Type B pancreatic cell (in vitro differentiated cells): ENCODE results near the gene SLC7A1. TPM values are rescaled to one million over a fixed set of nuclear protein-coding genes. Genes with fewer than 3 reads are reported as not detected.

ENCODE experiments used
- DNase-seq: peaks from one replicate; pipeline ENCODE4 v3.0.0; 2021; ENCODE audit warnings: mixed read lengths; ENCODE audit not compliant: unreplicated experiment; ENCODE audit errors: extremely low spot score
- H3K27ac Mint-ChIP-seq: 2 replicates; pipeline ENCODE4 v1.8.0; 2021; ENCODE audit warnings: mild to moderate bottlenecking, mixed read lengths
- H3K27me3 Mint-ChIP-seq: 2 replicates; pipeline ENCODE4 v1.8.0; 2021; ENCODE audit warnings: mixed read lengths
- H3K36me3 Mint-ChIP-seq: 2 replicates; pipeline ENCODE4 v1.8.0; 2021; ENCODE audit warnings: mixed read lengths
- H3K4me1 Mint-ChIP-seq: one replicate; pipeline ENCODE4 v1.8.0; 2021; ENCODE audit warnings: mixed read lengths; ENCODE audit not compliant: unreplicated experiment
- H3K4me3 Mint-ChIP-seq: 2 replicates; pipeline ENCODE4 v1.8.0; 2021; ENCODE audit warnings: mild to moderate bottlenecking, mixed read lengths
- H3K9me3 Mint-ChIP-seq: 2 replicates; pipeline ENCODE4 v1.8.0; 2021; ENCODE audit warnings: mixed read lengths
- CTCF ChIP-seq: fragments of 200-600 bp; sonication (generic); conservative IDR thresholded peaks from 2 replicates; pipeline ENCODE4 v1.5.0; 2021; ENCODE audit warnings: antibody characterized with exemption, mild to moderate bottlenecking
- total RNA-seq: library from RNA; stranded (reverse); gene quantifications from 2 replicates; pipeline ENCODE4 v1.2.1, GENCODE V29; 2021; ENCODE audit warnings: low replicate concordance

Gene SLC7A1
- total RNA-seq, 1 donor from 2014 or later = 42.1 TPM

- Mint-ChIP-seq H3K4me3 (no peak overlapping the region), H3K27me3 (no peaks in the 10 kb centered on the region), H3K27ac (no peak overlapping the region), H3K36me3 (peaks cover 20% of the 10 kb centered on the region), H3K4me1 (peaks cover 47% of the 10 kb centered on the region), H3K9me3 (no peaks in the 10 kb centered on the region)
- DNase-seq = no peak
- TF ChIP-seq CTCF = no peak
These were observed 59.5 kb downstream of the SLC7A1 start for GRCh38 chr13:29535663-29536655.

- H3K4me1 Mint-ChIP-seq = peaks cover 35% of the 10 kb centered on the region
- no peaks in the 10 kb centered on the region for H3K27me3 Mint-ChIP-seq
- no peak overlapping the region for H3K27ac Mint-ChIP-seq
- H3K36me3 Mint-ChIP-seq = peaks cover 28% of the 10 kb centered on the region
- no peak for TF ChIP-seq CTCF
- no peaks in the 10 kb centered on the region for H3K9me3 Mint-ChIP-seq
- H3K4me3 Mint-ChIP-seq = no peak overlapping the region
- no peak for DNase-seq
These were observed 61.4 kb downstream of the SLC7A1 start for GRCh38 chr13:29534083-29534482.

- Mint-ChIP-seq H3K9me3 (no peaks in the 10 kb centered on the region), H3K27ac (no peak overlapping the region), H3K4me1 (peaks cover 27% of the 10 kb centered on the region), H3K36me3 (peaks cover 34% of the 10 kb centered on the region), H3K27me3 (no peaks in the 10 kb centered on the region), H3K4me3 (no peak overlapping the region)
- TF ChIP-seq CTCF = no peak
- DNase-seq = no peak
These were observed 62.7 kb downstream of the SLC7A1 start for GRCh38 chr13:29532821-29533220.

- peaks cover 34% of the 10 kb centered on the region for H3K36me3 Mint-ChIP-seq
These were observed 63.4 kb downstream of the SLC7A1 start for GRCh38 chr13:29532116-29532515.

GRCh38 chr13:29530901-29531300 is 64.6 kb downstream of the SLC7A1 start:
- no peaks in the 10 kb centered on the region for H3K9me3 Mint-ChIP-seq
- no peak for TF ChIP-seq CTCF
- H3K36me3 Mint-ChIP-seq = peaks cover 31% of the 10 kb centered on the region
- H3K4me1 Mint-ChIP-seq = peaks cover 21% of the 10 kb centered on the region
- no peak overlapping the region for H3K27ac Mint-ChIP-seq
- no peak for DNase-seq
- H3K27me3 Mint-ChIP-seq = no peaks in the 10 kb centered on the region
- H3K4me3 Mint-ChIP-seq = no peak overlapping the region

More at GRCh38 chr13:29532116-29532515, 63.4 kb downstream of the SLC7A1 start:
- no peak for DNase-seq
- H3K4me3 Mint-ChIP-seq = no peak overlapping the region
- H3K4me1 Mint-ChIP-seq = peaks cover 25% of the 10 kb centered on the region
- no peaks in the 10 kb centered on the region for H3K27me3 Mint-ChIP-seq
- H3K27ac Mint-ChIP-seq = no peak overlapping the region
- H3K9me3 Mint-ChIP-seq = no peaks in the 10 kb centered on the region
- TF ChIP-seq CTCF = no peak
